ENCODE results near the gene CMYA5.

The CMYA5 gene

DNA sequence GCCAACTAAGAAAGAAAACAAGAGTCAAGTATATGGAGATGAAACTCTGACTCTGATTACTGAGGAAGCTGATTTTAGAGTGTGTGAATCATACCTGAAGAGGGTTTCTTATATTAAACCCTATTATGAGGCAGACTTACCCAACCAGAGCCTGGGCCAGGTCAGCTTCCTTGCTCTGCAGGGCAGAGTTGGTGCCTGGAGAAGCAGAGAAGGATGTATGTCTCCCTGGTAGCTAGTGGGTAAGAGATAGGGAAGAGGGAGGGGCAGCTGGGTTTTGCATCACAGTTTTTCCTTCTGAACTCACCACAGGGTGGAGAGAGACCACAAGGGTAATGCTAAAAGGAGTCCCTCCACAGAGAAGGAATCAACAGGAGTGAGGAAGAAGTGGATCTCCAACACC, 104.1 kb downstream of the CMYA5 start:
- DNase-seq (ENCODE audit: low read depth in 2 of 2) = no peak

DNA sequence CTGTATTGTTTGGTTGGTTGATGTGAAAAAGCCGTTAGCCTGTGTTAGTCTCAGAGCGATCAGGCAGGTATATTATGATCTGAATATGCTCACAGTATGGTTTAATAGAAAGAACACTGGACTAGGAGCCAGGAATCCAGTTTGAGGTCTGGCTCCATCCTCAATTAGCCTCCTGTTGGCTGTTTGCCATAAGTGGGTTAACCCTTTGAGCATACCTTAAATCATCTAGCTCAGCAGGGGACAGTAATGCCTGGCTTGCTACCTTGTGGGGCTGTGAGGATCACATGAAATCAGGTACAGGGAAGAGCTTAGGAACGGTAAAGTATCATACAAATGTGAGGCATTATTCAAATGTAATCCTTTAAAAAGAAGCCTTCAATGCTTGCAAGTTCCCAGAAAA, 104.7 kb downstream of the CMYA5 start:
- no peak for DNase-seq (ENCODE audit: low read depth in 2 of 2)

DNA sequence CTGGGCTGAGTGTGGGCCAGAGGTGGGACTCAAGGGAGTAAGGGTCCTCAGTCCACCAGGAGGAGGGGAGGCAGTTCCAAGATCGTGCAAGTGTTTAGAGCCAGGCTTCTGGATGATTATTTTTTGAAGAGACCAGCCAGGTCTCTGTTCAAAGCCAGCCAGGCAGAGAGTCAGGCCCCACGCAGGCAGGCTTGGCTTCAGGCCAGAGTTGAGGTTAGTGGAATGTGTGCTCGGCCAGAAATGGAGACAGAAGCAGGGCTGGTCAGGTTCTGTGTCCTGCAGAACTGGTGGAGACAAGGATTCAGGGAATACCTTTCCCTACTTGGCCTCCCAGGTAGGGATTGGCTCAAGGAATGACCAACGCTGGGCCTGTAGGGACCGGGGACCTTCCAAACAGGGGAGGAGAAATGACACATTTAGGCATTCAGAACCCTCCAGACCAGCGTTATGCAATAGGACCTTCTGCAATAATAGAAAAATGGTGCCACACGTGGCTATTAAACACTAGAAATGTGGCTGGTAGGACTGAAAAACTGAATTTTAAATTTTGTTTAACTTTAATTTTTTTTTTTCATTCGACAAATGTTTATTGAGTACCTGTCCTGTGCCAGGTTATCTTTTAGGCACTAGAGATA, 106.2 kb downstream of the CMYA5 start:
- no peak for DNase-seq (ENCODE audit: low read depth in 2 of 2)

DNA sequence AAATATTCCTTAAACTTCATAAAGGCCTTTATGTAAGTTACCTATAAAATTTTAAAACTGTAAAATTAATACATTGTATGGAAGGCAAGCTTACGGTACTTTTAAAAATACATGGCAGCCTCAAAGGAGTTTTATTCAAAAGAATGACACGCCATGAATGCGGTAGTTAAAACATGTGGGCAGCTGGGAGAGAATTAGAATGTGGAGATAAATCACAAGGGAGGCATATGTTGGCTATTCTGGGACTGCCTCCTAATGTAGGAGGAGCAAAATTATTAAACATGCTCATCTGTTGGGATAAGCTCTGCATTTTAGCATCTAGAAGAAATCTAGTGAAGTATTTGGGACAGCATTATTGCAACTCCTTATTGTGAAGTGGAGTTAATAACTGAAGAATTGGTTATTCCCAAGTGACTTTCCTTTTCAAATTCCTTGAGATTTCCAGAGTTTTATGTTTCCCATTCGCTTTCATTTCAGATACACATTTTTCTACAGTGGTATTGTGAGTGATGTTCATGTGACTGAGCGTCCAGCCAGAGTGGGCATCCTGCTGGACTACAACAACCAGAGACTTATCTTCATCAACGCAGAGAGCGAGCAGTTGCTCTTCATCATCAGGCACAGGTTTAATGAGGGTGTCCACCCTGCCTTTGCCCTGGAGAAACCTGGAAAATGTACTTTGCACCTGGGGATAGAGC, 109.4 kb downstream of the CMYA5 start:
- no peak for DNase-seq (ENCODE audit: low read depth in 2 of 2)

DNA sequence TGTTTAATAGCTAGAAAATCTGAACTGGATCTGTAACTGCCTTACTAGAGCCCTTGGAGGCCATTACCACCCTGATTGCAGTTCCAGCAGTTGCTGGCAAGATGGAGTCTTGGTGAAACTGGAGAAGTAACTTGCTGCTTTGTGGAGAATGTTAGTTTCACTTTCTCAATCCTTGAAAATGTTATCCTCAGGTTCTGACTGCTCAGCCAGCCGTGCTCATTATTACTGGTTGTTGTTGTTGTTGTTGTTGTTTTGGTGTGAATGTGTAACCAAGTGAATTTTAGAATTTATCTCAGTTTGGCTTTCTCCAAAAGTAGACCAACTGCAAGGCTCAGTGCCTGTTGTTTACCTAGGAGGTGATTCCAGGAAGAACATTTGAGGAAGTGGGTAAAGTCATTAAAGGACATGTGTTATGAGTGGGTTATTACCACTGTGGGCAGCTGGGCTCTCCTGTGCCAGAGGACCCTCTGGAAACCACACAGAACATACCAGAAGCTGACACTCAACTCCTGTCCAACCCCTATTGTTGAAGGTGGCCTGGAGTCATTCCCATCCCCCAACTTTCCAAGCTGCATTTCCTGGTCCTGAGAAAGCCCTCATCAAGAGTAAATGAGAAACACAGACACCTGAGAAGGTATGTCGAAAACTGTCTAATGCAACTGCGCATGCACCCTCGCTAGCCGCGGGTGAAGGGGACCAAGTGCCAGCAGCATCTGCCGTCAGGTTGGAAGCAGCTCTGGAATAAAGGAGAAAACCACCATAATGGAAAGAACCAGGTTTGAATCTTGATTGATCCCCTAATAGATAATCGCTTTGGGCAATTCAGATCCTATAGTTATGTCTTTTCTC, 111.6 kb downstream of the CMYA5 start:
- DNase-seq (ENCODE audit: low read depth in 2 of 2) = no peak

- DNase-seq (ENCODE audit: low read depth in 2 of 2) = no peak
These were observed 112.8 kb downstream of the CMYA5 start for GRCh38 chr5:79802406-79802805.

DNA sequence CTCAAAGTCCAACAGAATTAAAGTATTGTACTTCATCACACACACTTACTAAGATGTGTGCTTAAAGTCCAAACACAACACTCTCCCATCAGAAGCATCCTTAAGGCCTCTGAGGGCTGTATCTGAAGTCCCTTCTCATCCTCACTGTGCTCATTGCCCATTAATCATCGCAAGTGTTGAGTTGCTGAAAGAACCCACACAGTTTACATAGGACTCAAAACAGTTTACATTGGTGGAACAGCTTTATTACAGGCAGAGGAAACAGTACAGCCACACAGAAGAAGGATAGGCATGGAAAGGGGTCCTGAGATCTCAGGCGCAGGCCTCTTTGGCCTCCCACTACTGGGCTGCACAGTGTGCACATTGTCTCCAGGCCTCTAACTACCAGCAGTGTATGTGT, 113.4 kb downstream of the CMYA5 start:
- no peak for DNase-seq (ENCODE audit: low read depth in 2 of 2)

- DNase-seq (ENCODE audit: low read depth in 2 of 2) = no peak
These were observed 117.1 kb downstream of the CMYA5 start for GRCh38 chr5:79806741-79807140.

- no peak for DNase-seq (ENCODE audit: low read depth in 2 of 2)
These were observed 120.1 kb downstream of the CMYA5 start for GRCh38 chr5:79809743-79810142.

DNA sequence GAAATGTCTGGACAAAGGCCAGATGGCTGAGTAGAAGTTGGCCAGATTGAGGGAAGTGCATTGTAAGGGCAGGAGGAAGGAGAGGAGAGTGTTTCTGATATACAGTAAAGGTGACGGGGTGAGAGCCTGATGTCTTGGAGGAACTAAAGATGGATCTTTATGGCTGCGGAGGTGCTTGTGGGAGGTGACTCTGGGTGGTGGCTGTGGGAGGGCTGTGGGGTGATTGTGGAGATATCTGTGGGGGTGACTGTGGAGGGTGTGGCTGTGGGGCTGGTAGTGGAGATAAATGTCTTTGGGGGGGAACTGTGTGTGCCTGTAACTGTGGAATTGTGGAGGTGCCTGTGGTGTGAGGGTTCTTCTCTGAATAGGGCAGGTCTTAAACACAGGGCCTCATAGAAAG, 121.4 kb downstream of the CMYA5 start:
- DNase-seq (ENCODE audit: low read depth in 2 of 2) = no peak

DNA sequence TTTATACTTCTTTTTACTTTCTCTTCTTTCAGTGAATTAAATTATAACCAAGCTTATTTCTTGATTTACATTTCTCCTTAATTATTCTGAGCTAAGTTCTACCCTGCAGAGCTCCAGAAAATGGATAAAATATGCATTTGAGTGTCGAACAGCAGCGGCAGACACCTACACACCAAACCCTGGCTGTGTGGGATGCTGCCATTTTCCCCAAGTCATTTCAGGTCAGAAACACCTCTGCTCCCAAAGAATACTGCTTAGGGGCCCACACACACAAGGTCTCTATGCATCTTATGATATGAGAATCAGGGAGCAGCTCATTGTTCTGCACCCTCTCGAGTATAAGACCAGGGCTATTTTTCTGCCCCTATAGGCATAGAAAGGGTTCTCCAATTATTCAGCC, 122.3 kb downstream of the CMYA5 start:
- DNase-seq (ENCODE audit: low read depth in 2 of 2) = no peak

DNA sequence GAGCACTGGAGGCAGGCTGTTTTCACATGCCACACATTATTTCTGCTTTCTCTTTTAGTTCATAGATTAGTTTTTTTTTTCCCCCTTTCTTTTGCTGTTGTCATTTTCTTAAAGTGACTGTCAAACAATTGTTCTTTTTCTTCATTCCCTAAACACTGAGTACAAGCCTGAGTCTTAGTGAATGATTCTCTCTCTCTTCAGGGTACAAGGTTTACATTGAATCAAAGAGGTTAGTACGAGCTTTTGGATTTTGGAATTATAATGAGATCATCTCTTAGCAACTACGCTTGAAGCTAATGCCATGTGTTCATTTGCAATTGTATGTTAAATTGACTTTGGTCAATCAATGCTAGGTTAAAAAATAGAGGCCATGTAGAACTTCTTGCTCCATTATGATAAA, 125.1 kb downstream of the CMYA5 start:
- no peak for DNase-seq (ENCODE audit: low read depth in 2 of 2)

GRCh38 chr5:79816014-79816413, 126.4 kb downstream of the CMYA5 start:
- DNase-seq (ENCODE audit: low read depth in 2 of 2) = no peak

GRCh38 chr5:79820648-79821047, 131.0 kb downstream of the CMYA5 start:
- DNase-seq (ENCODE audit: low read depth in 2 of 2) = no peak

DNA sequence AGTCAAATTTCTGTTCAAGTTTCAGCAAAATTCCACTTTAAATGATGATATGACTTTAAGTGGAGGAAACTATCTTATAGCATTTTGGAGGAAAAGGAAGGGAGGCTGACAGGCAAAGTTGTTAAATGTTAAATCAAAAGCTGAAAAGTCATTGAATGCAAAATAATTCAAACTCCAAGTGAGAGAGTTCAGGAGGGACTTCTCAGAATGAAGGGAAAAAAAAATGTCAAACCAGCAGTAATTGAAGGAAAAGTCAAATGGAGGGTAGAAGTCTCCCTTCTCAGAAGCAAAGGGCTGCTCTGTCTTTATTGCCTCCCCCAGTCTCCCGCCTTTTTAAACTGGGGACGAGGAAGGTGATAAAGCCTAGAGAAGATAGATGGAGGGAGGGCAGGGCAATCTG, 134.8 kb downstream of the CMYA5 start:
- DNase-seq (ENCODE audit: low read depth in 2 of 2) = no peak

- DNase-seq (ENCODE audit: low read depth in 2 of 2) = no peak
These were observed 136.2 kb downstream of the CMYA5 start for GRCh38 chr5:79825802-79826201.

DNA sequence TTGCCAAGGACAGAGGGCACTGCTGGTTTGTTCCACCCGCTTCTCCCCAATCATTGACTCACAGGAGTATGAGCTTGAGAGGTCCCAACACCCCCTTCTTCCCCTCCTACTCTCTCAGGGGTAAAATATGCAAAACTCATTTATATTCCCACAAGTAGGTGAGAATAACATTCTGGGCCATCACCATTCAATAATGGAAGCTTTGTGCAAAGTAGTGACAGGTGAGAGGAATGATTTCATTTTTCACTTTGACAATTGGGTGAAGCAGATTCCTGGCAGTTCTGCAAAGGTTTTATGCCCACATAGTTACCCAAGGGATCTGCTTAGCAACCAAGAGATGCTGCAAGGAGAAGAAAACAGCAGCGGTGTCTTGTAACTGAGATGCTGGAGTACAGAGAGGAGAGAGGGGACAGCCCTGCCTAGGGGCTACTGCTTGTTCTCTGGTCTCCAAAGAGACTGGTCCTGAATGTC, 137.6 kb downstream of the CMYA5 start:
- no peak for DNase-seq (ENCODE audit: low read depth in 2 of 2)

GRCh38 chr5:79829260-79829659, 139.6 kb downstream of the CMYA5 start:
- no peak for DNase-seq (ENCODE audit: low read depth in 2 of 2)

DNA sequence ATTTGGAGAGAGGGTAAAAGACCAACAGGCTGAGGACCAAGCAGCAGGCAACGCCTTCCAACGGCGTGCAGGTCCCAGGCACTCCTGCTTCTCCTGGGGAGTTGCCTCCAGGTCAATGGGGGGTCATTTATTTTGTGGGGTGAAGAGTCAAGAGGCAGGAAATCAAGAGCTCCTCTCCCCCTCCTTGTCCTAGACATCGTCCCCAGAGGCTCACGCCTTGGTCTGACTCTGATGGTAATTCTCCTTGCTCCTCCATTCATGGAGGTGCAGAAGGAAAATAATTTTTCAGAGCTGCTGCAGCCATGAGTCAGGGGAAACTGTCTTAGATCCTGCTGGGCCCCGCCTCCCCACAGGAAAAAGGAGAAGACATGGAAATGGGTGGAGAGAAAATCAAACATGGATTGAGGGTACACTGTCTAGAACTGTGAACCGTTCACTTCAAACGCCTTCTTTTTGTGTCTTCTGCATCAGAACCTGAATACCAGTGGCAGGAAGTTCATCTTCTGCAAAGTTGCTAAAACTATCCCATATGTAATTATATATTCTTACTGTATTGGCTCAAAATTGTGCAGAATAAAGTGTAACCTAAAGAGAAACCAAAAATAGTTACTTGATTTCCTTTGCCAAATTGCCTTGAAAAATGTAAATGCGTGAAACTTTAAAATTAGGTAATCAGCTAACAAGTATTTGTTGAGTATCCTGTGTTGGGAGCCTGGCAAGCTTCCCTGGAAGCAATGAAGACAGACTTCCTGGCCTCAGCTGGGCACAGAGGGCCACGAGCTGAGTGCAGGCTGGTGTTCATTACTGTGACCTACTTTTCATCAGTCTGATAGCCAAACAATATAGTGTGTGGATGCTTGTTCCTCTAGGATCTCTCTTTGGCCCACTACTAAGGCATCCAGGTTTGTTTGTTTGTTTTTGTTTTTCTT, 142.0 kb downstream of the CMYA5 start:
- no peak for DNase-seq (ENCODE audit: low read depth in 2 of 2)

DNA sequence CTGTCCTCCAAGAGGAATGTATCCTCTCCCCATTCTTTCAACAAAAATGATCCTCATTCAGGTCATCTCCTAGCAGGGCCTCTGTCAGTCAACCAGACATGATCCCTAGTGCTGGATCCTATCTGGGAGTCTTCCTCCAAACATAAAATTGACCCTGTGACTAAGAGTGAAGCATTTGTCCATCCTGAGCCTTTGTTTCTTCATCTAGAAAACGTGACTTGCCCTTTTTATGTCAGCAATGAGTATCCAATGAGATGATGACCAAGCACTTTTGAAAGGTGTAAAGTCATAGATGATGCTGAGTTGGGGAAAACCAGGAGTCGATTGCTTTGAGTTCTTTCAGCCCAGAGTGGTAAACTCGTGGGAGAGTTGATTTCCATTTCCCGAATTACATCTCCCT, 143.3 kb downstream of the CMYA5 start:
- no peak for DNase-seq (ENCODE audit: low read depth in 2 of 2)

DNA sequence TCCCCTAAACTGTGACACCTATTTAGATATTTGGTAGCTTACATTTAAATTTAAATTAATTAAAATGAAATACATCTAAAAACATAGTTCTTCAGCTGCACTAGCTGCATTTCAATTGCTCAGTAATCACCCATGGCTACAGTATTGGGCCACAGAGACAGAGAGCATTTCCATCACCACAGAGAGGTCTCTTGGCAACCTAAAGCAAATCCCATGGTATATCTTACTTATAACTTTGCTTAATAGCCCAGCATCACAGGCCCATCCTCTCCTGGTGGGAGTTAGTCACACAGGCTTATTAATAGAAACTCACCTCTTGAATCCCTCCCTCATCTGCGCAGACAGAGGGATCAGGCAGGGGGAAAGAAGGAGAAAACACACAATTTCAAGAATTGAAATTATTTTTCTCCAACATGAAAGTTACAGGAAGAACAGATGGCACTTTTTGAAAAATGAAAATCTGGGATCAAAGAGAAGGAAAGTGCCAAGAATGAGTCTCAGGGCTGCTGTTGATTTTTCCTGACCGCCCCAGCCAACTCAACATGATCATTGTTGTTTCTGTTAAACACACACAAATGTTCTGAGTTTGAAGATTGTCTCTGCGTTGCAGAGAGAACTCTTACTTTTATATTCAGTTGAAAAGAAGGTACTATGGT, 144.6 kb downstream of the CMYA5 start:
- DNase-seq (ENCODE audit: low read depth in 2 of 2) = no peak

Data from activated CD4-positive, alpha-beta T cell treated with anti-CD3 and anti-CD28 coated beads for 24 hours (primary cell).